ENCODE results near the gene CAP1.
"Not testable (repeated sequence)": the region's sequence is repeated elsewhere in the genome, so short reads cannot be mapped to it uniquely, and the experiment has no call there.

CAP1 gene

GRCh38 chr1:40040511-40041465 lies at the start of gene CAP1:
Gene CAP1 (plus strand): TSS chr1:40040729. CDS start chr1:40059347, 18,618 bp downstream.
- peak; percentile 100 for DNase-seq

GRCh38 chr1:39992234-39992633 lies 48.3 kb upstream of the CAP1 start:
- no peak for DNase-seq

- no peak for DNase-seq
These were observed 47.6 kb upstream of the CAP1 start for GRCh38 chr1:39992888-39993287.

- DNase-seq: no peak
These were observed 44.5 kb upstream of the CAP1 start for GRCh38 chr1:39995973-39996393.

GRCh38 chr1:39996396-39997004 lies 44.0 kb upstream of the CAP1 start:
- no peak for DNase-seq

- no peak for DNase-seq
These were observed 39.1 kb upstream of the CAP1 start for GRCh38 chr1:40001456-40001855.

GRCh38 chr1:40003156-40004093 lies 37.1 kb upstream of the CAP1 start:
- no peak for DNase-seq

- no peak for DNase-seq
These were observed 35.7 kb upstream of the CAP1 start for GRCh38 chr1:40004857-40005256.

GRCh38 chr1:40007481-40008034 lies 33.0 kb upstream of the CAP1 start:
- not testable (repeated sequence) for DNase-seq

GRCh38 chr1:40011198-40011597 lies 29.3 kb upstream of the CAP1 start:
- DNase-seq: no peak

GRCh38 chr1:40014253-40014706 lies 26.2 kb upstream of the CAP1 start:
- DNase-seq: no peak

- DNase-seq: no peak
These were observed 25.5 kb upstream of the CAP1 start for GRCh38 chr1:40014812-40015594.

- DNase-seq: no peak
These were observed 22.5 kb upstream of the CAP1 start for GRCh38 chr1:40017951-40018575.

- DNase-seq: no peak
These were observed 20.0 kb upstream of the CAP1 start for GRCh38 chr1:40020447-40021085.

- DNase-seq: no peak
These were observed 17.1 kb upstream of the CAP1 start for GRCh38 chr1:40023379-40023944.

- DNase-seq: no peak
These were observed 15.9 kb upstream of the CAP1 start for GRCh38 chr1:40024671-40025070.

GRCh38 chr1:40027647-40028046 lies 12.9 kb upstream of the CAP1 start:
- DNase-seq: no peak

GRCh38 chr1:40029608-40030007 lies 10.9 kb upstream of the CAP1 start:
- DNase-seq: no peak

- no peak for DNase-seq
These were observed 9.9 kb upstream of the CAP1 start for GRCh38 chr1:40030528-40031135.

All from stimulated activated CD4-positive, alpha-beta T cell treated with anti-CD3 and anti-CD28 coated beads, Interleukin-4, amount 100 ng/mL, for 1 hour (primary cell).